HUES64 (cell line): ENCODE data around the gene LRRC8D.
"Not testable (repeated sequence)": the region's sequence is repeated elsewhere in the genome, so short reads cannot be mapped to it uniquely, and the experiment has no call there.

Experiments used
- H3K27ac ChIP-seq: 2 replicates; pipeline ENCODE4 v1.7.0; 2013; ENCODE audit warnings: low read depth, low read length, inconsistent platforms
- H3K27me3 ChIP-seq: 2 replicates; pipeline ENCODE4 v1.6.1; 2013; ENCODE audit warnings: mild to moderate bottlenecking, low read length; ENCODE audit not compliant: insufficient read depth
- H3K36me3 ChIP-seq: 2 replicates; pipeline ENCODE4 v1.6.1; 2013; ENCODE audit warnings: mild to moderate bottlenecking, low read length; ENCODE audit not compliant: insufficient read depth
- H3K4me1 ChIP-seq: 2 replicates; pipeline ENCODE4 v1.6.1; 2013; ENCODE audit warnings: mild to moderate bottlenecking, low read length, moderate library complexity; ENCODE audit not compliant: insufficient read depth
- H3K4me3 ChIP-seq: 2 replicates; pipeline ENCODE4 v1.5.1; 2013; ENCODE audit warnings: mild to moderate bottlenecking, low read length, moderate library complexity
- H3K9ac ChIP-seq: 2 replicates; pipeline ENCODE4 v1.6.1; 2013; ENCODE audit warnings: mild to moderate bottlenecking, low read depth, low read length
- H3K9me3 ChIP-seq: 2 replicates; pipeline ENCODE4 v1.6.1; 2013; ENCODE audit warnings: low read depth, low read length; ENCODE audit not compliant: insufficient read depth
- WGBS: fragments of 150-250, 120-280 bp; methylation state at CpG from one replicate; pipeline ENCODE4 v1.1.7; 2013; ENCODE audit warnings: missing lambda C conversion rate; 5-methylcytosine and 5-hydroxymethylcytosine counted together

LRRC8D gene

GRCh38 chr1:89794406-89794805 is 26.4 kb upstream of the LRRC8D start:
- 56% methylated on average over 4 of the region's 5 CpGs for WGBS
- Histone ChIP-seq H3K9ac (no peak overlapping the region), H3K9me3 (no peaks in the 10 kb centered on the region), H3K4me3 (no peak overlapping the region), H3K4me1 (no peaks in the 10 kb centered on the region), H3K27me3 (no peaks in the 10 kb centered on the region), H3K27ac (no peak overlapping the region), H3K36me3 (no peaks in the 10 kb centered on the region)

DNA sequence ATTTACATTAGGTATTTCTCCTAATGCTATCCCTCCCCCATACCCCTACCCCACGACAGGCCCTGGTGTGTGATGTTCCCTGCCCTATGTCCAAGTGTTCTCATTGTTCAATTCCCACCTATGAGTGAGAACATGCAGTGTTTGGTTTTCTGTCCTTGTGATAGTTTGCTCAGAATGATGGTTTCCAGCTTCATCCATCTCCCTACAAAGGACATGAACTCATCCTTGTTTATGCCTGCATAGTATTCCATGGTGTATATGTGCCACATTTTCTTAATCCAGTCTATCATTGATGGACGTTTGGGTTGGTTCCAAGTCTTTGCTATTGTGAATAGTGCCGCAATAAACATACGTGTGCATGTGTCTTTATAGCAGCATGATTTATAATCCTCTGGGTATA is 25.3 kb upstream of the LRRC8D start:
- H3K4me1 ChIP-seq, H3K4me3 ChIP-seq, H3K9ac ChIP-seq, H3K9me3 ChIP-seq, H3K27ac ChIP-seq, H3K36me3 ChIP-seq, H3K27me3 ChIP-seq: not testable (repeated sequence)
- 75% methylated on average over 1 of the region's 4 CpGs for WGBS

- H3K27ac ChIP-seq, H3K9ac ChIP-seq, H3K36me3 ChIP-seq, H3K9me3 ChIP-seq, H3K27me3 ChIP-seq, H3K4me3 ChIP-seq: not testable (repeated sequence)
- peaks cover 15% of the 10 kb centered on the region; the same call in 1 of the 2 replicates for H3K4me1 ChIP-seq
- 97% methylated on average over 32 of the region's 32 CpGs for WGBS
These were observed 23.0 kb upstream of the LRRC8D start for GRCh38 chr1:89797876-89798275.

DNA sequence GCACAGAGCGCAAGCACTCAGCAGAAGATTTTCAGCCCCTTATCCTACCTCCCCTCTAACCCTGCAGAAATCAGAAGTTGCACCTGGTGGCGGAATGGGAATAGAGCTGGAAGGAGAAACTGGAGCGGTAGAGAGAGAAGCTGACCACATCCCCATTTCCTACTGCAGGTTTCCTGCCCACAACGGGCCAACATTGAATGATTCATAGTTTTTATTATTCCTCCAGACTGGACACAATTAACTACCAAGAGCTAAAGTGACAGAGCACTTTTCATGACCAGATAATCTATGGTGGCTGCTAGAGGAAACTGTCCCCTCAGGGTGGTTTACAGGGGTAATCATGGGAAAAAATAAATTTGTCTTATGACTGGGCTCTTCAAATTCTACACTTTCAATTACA is 21.3 kb upstream of the LRRC8D start:
- 92% methylated on average over 4 of the region's 4 CpGs for WGBS
- no peak overlapping the region for H3K9ac ChIP-seq

DNA sequence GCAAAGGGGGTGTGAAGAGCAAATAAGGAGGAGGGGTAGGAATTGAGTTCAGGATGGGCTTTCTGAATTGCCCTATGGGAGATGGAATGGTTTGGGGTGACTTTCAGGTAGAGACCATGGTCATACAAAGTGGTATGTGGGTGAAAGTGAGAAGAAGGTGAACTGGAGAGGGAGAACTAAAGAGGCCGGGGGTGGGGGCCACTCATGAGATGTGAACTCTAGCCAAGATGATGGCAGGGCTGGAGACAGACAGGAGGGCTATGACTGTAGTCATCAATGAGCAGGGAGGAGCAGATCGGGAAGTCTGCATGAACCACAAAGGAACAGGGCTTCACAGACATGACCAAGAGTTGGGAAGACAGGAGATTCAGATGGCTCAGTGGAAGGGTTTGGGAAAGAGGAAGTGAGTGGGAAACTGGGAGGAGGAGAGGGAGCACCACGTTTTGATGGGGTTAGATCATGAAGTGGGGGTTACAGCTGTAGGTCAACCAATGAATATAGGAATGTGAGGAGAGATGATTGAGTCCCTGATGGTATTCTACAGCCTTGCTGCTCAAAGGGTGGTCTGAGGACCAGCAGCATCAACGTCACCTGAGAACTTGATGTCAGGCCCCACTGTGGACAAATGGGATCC is 20.7 kb upstream of the LRRC8D start:
- no peak overlapping the region for H3K4me3 ChIP-seq
- 88% methylated on average over 4 of the region's 4 CpGs for WGBS
- H3K27ac ChIP-seq: no peak overlapping the region
- peaks cover 15% of the 10 kb centered on the region; the same call in 1 of the 2 replicates for H3K4me1 ChIP-seq
- H3K9ac ChIP-seq: no peak overlapping the region
- H3K36me3 ChIP-seq: no peaks in the 10 kb centered on the region
- H3K9me3 ChIP-seq: no peaks in the 10 kb centered on the region
- H3K27me3 ChIP-seq: no peaks in the 10 kb centered on the region

More for the DNA sequence above, 21.3 kb upstream of the LRRC8D start:
- peaks cover 15% of the 10 kb centered on the region; the same call in 1 of the 2 replicates for H3K4me1 ChIP-seq
- no peak overlapping the region for H3K4me3 ChIP-seq
- no peaks in the 10 kb centered on the region for H3K36me3 ChIP-seq
- no peak overlapping the region for H3K27ac ChIP-seq
- H3K9me3 ChIP-seq: no peaks in the 10 kb centered on the region
- H3K27me3 ChIP-seq: no peaks in the 10 kb centered on the region

- WGBS: 88% methylated on average over 7 of the region's 7 CpGs
- H3K27me3 ChIP-seq: no peaks in the 10 kb centered on the region
- H3K4me1 ChIP-seq: peaks cover 15% of the 10 kb centered on the region; the same call in 1 of the 2 replicates
- no peak overlapping the region for H3K27ac ChIP-seq
- no peaks in the 10 kb centered on the region for H3K9me3 ChIP-seq
- H3K4me3 ChIP-seq: no peak overlapping the region
- no peak overlapping the region for H3K9ac ChIP-seq
- no peaks in the 10 kb centered on the region for H3K36me3 ChIP-seq
These were observed 20.1 kb upstream of the LRRC8D start for GRCh38 chr1:89800718-89801117.

- no peaks in the 10 kb centered on the region for H3K9me3 ChIP-seq
- no peak overlapping the region for H3K9ac ChIP-seq
- H3K4me3 ChIP-seq: no peak overlapping the region
- peak overlapping the region; percentile 50; the same call in 1 of the 2 replicates for H3K27ac ChIP-seq
- H3K27me3 ChIP-seq: no peaks in the 10 kb centered on the region
- 69% methylated on average over 1 of the region's 2 CpGs for WGBS
- no peaks in the 10 kb centered on the region for H3K36me3 ChIP-seq
- H3K4me1 ChIP-seq: peaks cover 15% of the 10 kb centered on the region; the same call in 1 of the 2 replicates
These were observed 18.8 kb upstream of the LRRC8D start for GRCh38 chr1:89802051-89802450.

DNA sequence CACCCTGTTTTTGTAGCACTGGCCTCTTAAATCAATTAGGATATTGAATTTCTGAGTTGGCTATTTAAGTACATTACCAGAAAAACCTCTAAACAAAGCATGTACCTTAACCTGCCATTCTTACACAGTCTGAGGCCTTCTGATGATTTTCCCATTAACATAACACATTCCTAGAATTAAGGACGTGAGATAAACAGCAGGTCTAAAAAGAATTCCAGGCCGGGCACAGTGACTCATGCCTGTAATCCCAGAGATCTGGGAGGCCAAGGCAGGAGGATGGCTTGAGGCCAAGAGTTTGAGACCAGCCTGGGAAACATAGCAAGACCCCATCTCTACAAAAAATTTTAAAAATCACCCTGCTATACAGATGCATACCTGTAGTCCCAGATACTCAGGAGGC is 18.0 kb upstream of the LRRC8D start:
- Histone ChIP-seq H3K36me3 (no peaks in the 10 kb centered on the region), H3K9ac (no peak overlapping the region), H3K4me3 (no peak overlapping the region), H3K4me1 (peaks cover 20% of the 10 kb centered on the region; the same call in 1 of the 2 replicates), H3K27me3 (no peaks in the 10 kb centered on the region), H3K27ac (no peak overlapping the region; the same call in 1 of the 2 replicates), H3K9me3 (no peaks in the 10 kb centered on the region)
- WGBS: 73% methylated on average over 2 of the region's 2 CpGs

DNA sequence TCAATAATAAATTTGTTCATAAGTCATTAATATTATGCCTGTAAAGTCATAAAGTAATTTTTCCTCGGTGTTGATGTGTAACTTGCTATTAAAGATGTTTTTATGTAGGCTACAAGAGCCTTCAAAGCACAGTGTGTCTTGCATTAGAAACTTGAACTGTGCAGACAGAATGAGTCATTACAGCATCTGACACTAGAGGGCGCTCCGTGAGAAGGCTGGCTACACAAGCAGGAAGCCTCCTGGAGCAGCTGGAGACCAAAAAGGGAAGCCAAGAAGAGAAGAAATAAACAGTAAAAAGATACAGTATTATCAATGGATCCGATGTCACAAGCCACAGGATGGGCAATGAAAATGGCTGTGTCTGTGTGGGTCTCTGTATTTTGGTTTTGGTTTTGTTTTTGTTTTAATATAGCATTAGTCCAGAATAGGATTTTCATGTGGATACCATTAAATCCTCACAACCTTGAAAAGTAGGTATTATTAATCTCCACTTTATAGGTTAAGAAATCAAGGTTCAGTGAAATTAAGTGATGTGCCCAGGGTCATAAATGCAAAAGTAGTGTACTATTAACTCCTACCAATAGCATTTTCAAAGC is 16.1 kb upstream of the LRRC8D start:
- Histone ChIP-seq H3K9me3 (no peaks in the 10 kb centered on the region), H3K36me3 (no peaks in the 10 kb centered on the region)
- WGBS: 2% methylated on average over 4 of the region's 4 CpGs

DNA sequence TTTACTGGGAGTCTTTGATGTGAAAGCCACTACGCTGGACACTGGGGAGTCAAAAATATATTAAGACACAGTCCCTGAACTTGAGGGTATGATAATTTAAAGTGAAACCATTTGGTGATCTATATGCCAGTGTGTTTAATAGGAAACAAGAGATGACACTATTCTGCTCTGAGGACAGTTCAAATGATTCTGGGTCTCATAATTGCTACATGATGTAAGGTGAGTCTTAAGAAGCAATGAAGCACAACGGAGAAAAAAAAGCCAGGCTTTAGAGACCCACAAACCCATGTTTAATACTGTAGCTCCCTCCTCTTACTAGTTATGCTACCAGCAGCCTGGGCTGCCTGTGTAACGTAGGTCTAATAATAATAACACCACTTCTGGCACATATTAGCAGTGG is 14.2 kb upstream of the LRRC8D start:
- Histone ChIP-seq H3K27me3 (peaks cover 2% of the 10 kb centered on the region; the same call in 1 of the 2 replicates), H3K9ac (no peak overlapping the region), H3K27ac (no peak overlapping the region), H3K9me3 (no peaks in the 10 kb centered on the region), H3K36me3 (no peaks in the 10 kb centered on the region), H3K4me3 (no peak overlapping the region), H3K4me1 (peaks cover 33% of the 10 kb centered on the region)
- WGBS: 91% methylated on average over 3 of the region's 3 CpGs

More for the DNA sequence above, 16.1 kb upstream of the LRRC8D start:
- peaks cover 36% of the 10 kb centered on the region for H3K4me1 ChIP-seq
- H3K4me3 ChIP-seq: no peak overlapping the region
- no peak overlapping the region for H3K27ac ChIP-seq
- H3K9ac ChIP-seq: no peak overlapping the region
- H3K27me3 ChIP-seq: no peaks in the 10 kb centered on the region

DNA sequence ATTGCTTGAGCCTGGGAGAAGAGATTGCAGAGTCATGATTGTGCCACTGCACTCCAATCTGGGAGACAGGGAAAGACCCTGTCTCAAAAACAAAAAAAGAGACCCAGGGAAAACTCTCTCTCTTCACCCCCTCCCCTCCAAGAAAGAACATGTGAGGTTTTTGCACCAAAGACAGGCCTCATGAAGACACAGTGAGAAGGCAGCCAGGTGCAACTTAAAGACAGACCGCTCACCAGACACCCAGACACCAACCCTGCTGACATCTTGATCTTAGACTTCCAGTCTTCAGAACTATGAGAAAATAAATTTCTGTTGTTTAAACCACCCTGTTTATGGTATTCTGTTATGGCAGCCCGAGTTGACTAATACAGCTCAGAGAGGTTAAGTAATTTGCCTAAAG is 13.3 kb upstream of the LRRC8D start:
- Histone ChIP-seq H3K9me3 (no peaks in the 10 kb centered on the region), H3K36me3 (no peaks in the 10 kb centered on the region), H3K9ac (no peak overlapping the region), H3K4me3 (no peak overlapping the region), H3K4me1 (peaks cover 24% of the 10 kb centered on the region), H3K27me3 (peaks cover 2% of the 10 kb centered on the region; the same call in 1 of the 2 replicates), H3K27ac (no peak overlapping the region)
- 88% methylated on average over 2 of the region's 2 CpGs for WGBS
